Cardiac muscle cell (in vitro differentiated cells and primary cell): Measurements from ENCODE around the gene AIM2. TPM values are rescaled to one million over a fixed set of nuclear protein-coding genes. Genes with fewer than 3 reads are reported as not detected.

Experiments used
- DNase-seq, 2 donors: peaks; one replicate each; pipeline versions ENCODE4 v3.0.0 to v3.0.0-alpha.2; 2010 to 2017; ENCODE audit warnings: low read depth in 1 of 2, low spot score in 1 of 2
- H3K27ac ChIP-seq: fragments of 200-600 bp; sonication (generic); 2 replicates; pipeline ENCODE4 v1.5.1; 2016
- H3K27me3 ChIP-seq: fragments of 200-600 bp; sonication (generic); 2 replicates; pipeline ENCODE4 v1.6.0; 2016; ENCODE audit warnings: control low read depth
- H3K36me3 ChIP-seq: fragments of 200-600 bp; sonication (generic); 2 replicates; pipeline ENCODE4 v1.5.1; 2016; ENCODE audit warnings: control low read depth
- H3K4me1 ChIP-seq: fragments of 200-600 bp; sonication (generic); 2 replicates; pipeline ENCODE4 v1.8.1; 2017; ENCODE audit warnings: low read depth, mild to moderate bottlenecking, mixed run types
- H3K4me3 ChIP-seq: fragments of 200-600 bp; sonication (generic); 2 replicates; pipeline ENCODE4 v1.5.1; 2016; ENCODE audit warnings: mild to moderate bottlenecking
- H3K9me3 ChIP-seq: fragments of 200-600 bp; sonication (generic); 2 replicates; pipeline ENCODE4 v1.5.1; 2017; ENCODE audit warnings: low read depth, mild to moderate bottlenecking, control low read depth
- polyA plus RNA-seq: library from polyadenylated mRNA; unstranded; fragments of >200 nt; fragmentation: Nextera tagmentation; extraction: Ambion mirVana; gene quantifications from 2 replicates; pipeline ENCODE4 v1.2.1, GENCODE V29; 2016
- total RNA-seq: library from RNA; depleted of rRNA; stranded (reverse); fragments of >200 nt; gene quantifications from 2 replicates; pipeline ENCODE4 v1.2.3, GENCODE V29; 2016
- TF ChIP-seq, protein P1 (sequence below): IDR thresholded peaks from 2 replicates; pipeline ENCODE4 v1.5.1; 2012; ENCODE audit warnings: low read depth, mild to moderate bottlenecking, low read length

The AIM2 gene
- total and polyA plus RNA-seq, 2 experiments from 2014 or later, result not detected

- H3K27me3 ChIP-seq, result no peaks in the 10 kb centered on the region
- no peaks in the 10 kb centered on the region for H3K9me3 ChIP-seq
- TF ChIP-seq, protein P1, sequence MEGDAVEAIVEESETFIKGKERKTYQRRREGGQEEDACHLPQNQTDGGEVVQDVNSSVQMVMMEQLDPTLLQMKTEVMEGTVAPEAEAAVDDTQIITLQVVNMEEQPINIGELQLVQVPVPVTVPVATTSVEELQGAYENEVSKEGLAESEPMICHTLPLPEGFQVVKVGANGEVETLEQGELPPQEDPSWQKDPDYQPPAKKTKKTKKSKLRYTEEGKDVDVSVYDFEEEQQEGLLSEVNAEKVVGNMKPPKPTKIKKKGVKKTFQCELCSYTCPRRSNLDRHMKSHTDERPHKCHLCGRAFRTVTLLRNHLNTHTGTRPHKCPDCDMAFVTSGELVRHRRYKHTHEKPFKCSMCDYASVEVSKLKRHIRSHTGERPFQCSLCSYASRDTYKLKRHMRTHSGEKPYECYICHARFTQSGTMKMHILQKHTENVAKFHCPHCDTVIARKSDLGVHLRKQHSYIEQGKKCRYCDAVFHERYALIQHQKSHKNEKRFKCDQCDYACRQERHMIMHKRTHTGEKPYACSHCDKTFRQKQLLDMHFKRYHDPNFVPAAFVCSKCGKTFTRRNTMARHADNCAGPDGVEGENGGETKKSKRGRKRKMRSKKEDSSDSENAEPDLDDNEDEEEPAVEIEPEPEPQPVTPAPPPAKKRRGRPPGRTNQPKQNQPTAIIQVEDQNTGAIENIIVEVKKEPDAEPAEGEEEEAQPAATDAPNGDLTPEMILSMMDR, result no peak
- H3K4me1 ChIP-seq, result peaks cover 14% of the 10 kb centered on the region
- no peak overlapping the region for H3K4me3 ChIP-seq
- no peak overlapping the region for H3K27ac ChIP-seq
- no peaks in the 10 kb centered on the region for H3K36me3 ChIP-seq
- DNase-seq, result no peak
Observed at GRCh38 chr1:159084867-159085266, 8.3 kb upstream of the AIM2 start.

DNA sequence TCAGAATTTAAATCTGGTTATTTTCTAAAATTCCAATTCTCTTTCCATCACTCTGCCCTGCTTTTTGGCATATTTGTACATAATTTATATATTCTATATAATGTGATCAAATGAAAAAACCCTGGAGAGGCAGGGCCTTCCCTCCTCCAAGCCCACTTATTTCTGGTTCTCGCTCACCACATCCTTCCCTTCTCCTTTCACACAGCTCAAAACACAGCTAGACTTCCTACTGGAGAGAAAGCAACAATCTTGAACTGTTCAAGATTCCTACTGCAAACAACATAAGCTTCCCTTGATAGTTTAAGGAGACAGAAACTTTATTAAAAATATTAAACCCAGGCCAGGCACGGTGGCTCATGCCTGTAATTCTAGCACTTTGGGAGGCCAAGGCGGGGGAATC, 7.6 kb upstream of the AIM2 start:
- Histone ChIP-seq H3K36me3 (no peaks in the 10 kb centered on the region), H3K27me3 (no peaks in the 10 kb centered on the region), H3K9me3 (no peaks in the 10 kb centered on the region), H3K4me1 (peaks cover 14% of the 10 kb centered on the region), H3K27ac (no peak overlapping the region), H3K4me3 (no peak overlapping the region)
- DNase-seq, result no peak
- TF ChIP-seq, protein P1, result no peak

GRCh38 chr1:159083013-159083412, 6.4 kb upstream of the AIM2 start:
- peaks cover 14% of the 10 kb centered on the region for H3K4me1 ChIP-seq

DNA sequence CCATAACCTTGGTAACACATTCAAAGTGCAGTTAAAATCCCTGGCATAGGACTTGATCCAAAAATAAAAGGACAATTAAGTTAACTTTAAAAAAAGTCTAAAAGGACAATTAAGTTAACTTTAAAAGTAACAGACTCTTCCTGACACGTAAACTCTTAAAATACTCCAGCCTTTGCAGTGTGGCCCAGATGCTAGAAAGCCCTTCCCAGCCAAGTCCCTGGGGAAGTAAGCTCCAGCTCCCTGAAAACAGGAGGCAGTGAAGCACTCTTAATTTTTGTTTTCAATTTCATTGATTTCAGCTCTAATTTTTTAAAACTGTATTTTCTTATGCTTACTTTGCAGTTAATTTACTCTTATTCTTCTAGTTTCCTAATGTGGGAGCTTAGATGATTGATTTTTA, 5.1 kb upstream of the AIM2 start:
- H3K4me3 ChIP-seq, result no peak overlapping the region
- no peak for DNase-seq

More at GRCh38 chr1:159083013-159083412, 6.4 kb upstream of the AIM2 start:
- H3K36me3 ChIP-seq, result no peaks in the 10 kb centered on the region
- no peaks in the 10 kb centered on the region for H3K9me3 ChIP-seq
- TF ChIP-seq, protein P1, result no peak
- H3K27ac ChIP-seq, result no peak overlapping the region
- no peak for DNase-seq
- H3K27me3 ChIP-seq, result no peaks in the 10 kb centered on the region
- no peak overlapping the region for H3K4me3 ChIP-seq

GRCh38 chr1:159079525-159079924, 3.0 kb upstream of the AIM2 start:
- no peaks in the 10 kb centered on the region for H3K27me3 ChIP-seq
- DNase-seq, result no peak
- no peak overlapping the region for H3K27ac ChIP-seq
- TF ChIP-seq, protein P1, result no peak
- H3K4me3 ChIP-seq, result no peak overlapping the region
- no peaks in the 10 kb centered on the region for H3K9me3 ChIP-seq
- H3K36me3 ChIP-seq, result no peaks in the 10 kb centered on the region
- H3K4me1 ChIP-seq, result peaks cover 14% of the 10 kb centered on the region

More for the DNA sequence above, 5.1 kb upstream of the AIM2 start:
- Histone ChIP-seq H3K9me3 (no peaks in the 10 kb centered on the region), H3K27me3 (no peaks in the 10 kb centered on the region), H3K27ac (no peak overlapping the region), H3K4me1 (peaks cover 14% of the 10 kb centered on the region), H3K36me3 (no peaks in the 10 kb centered on the region)
- TF ChIP-seq, protein P1, result no peak
